ENCODE data around the gene SPINT2. TPM values are rescaled to one million over a fixed set of nuclear protein-coding genes. Genes with fewer than 3 reads are reported as not detected.
A peak's percentile ranks its signal among the peaks of the same experiment; 100 is the strongest.

The SPINT2 gene
- total RNA-seq, 1 donor from 2014 or later, result 6.8 TPM

- intact Hi-C loops (cut with micrococcal nuclease), result no loop called here
Observed at GRCh38 chr19:38273499-38273898, 9.1 kb downstream of the SPINT2 start.

GRCh38 chr19:38274739-38275138 lies 10.4 kb downstream of the SPINT2 start:
- Histone ChIP-seq H3K4me3 (no peak overlapping the region), H3K27ac (replicated peaks) (peak overlapping the region; percentile 92), H3K9me3 (replicated peaks) (no peaks in the 10 kb centered on the region), H3K4me1 (peaks cover 60% of the 10 kb centered on the region), H3K27me3 (ENCODE audit: low read depth) (no peaks in the 10 kb centered on the region), H3K36me3 (no peaks in the 10 kb centered on the region)
- peak; percentile 33 for DNase-seq
- TF ChIP-seq CTCF (IDR thresholded peaks at IDR 0.05; ENCODE audit: borderline replicate concordance), result no peak
- intact Hi-C loops (cut with micrococcal nuclease), result no loop called here

More at GRCh38 chr19:38273499-38273898, 9.1 kb downstream of the SPINT2 start:
- no peak for DNase-seq
- TF ChIP-seq CTCF (IDR thresholded peaks at IDR 0.05; ENCODE audit: borderline replicate concordance), result no peak
- Histone ChIP-seq H3K4me1 (peaks cover 47% of the 10 kb centered on the region), H3K9me3 (replicated peaks) (no peaks in the 10 kb centered on the region), H3K27ac (replicated peaks) (no peak overlapping the region), H3K36me3 (no peaks in the 10 kb centered on the region), H3K27me3 (ENCODE audit: low read depth) (no peaks in the 10 kb centered on the region), H3K4me3 (no peak overlapping the region)

- no peaks in the 10 kb centered on the region for H3K27me3 ChIP-seq (ENCODE audit: low read depth)
- peak overlapping the region; percentile 92 for H3K27ac ChIP-seq (replicated peaks)
- H3K4me1 ChIP-seq, result peaks cover 83% of the 10 kb centered on the region
- intact Hi-C loops (cut with micrococcal nuclease), result no loop called here
- no peaks in the 10 kb centered on the region for H3K36me3 ChIP-seq
- no peak for TF ChIP-seq CTCF (IDR thresholded peaks at IDR 0.05; ENCODE audit: borderline replicate concordance)
- H3K4me3 ChIP-seq, result no peak overlapping the region
- DNase-seq, result no peak
- H3K9me3 ChIP-seq (replicated peaks), result no peaks in the 10 kb centered on the region
Observed at GRCh38 chr19:38276942-38277517, 12.7 kb downstream of the SPINT2 start.

- DNase-seq, result no peak
- Histone ChIP-seq H3K4me3 (peak overlapping the region; percentile 13), H3K9me3 (replicated peaks) (no peaks in the 10 kb centered on the region), H3K4me1 (peaks cover 88% of the 10 kb centered on the region), H3K36me3 (no peaks in the 10 kb centered on the region), H3K27me3 (ENCODE audit: low read depth) (no peaks in the 10 kb centered on the region), H3K27ac (replicated peaks) (peak overlapping the region; percentile 92)
- no peak for TF ChIP-seq CTCF (IDR thresholded peaks at IDR 0.05; ENCODE audit: borderline replicate concordance)
- intact Hi-C loops (cut with micrococcal nuclease), result no loop called here
Observed at GRCh38 chr19:38277549-38277948, 13.2 kb downstream of the SPINT2 start.

GRCh38 chr19:38277969-38278680 lies 13.8 kb downstream of the SPINT2 start:
- DNase-seq, result peak; percentile 68
- intact Hi-C loops (cut with micrococcal nuclease), result no loop called here
- no peak for TF ChIP-seq CTCF (IDR thresholded peaks at IDR 0.05; ENCODE audit: borderline replicate concordance)
- H3K27me3 ChIP-seq (ENCODE audit: low read depth), result no peaks in the 10 kb centered on the region
- H3K4me1 ChIP-seq, result peaks cover 93% of the 10 kb centered on the region
- H3K36me3 ChIP-seq, result no peaks in the 10 kb centered on the region
- H3K4me3 ChIP-seq, result peak overlapping the region; percentile 13
- H3K27ac ChIP-seq (replicated peaks), result peak overlapping the region; percentile 92
- no peaks in the 10 kb centered on the region for H3K9me3 ChIP-seq (replicated peaks)

Measured in left ventricle myocardium inferior (tissue), 1 donor.